IPS-NIHi11 (cell line): ENCODE data around the gene RBX1.
"Not testable (repeated sequence)": the region's sequence is repeated elsewhere in the genome, so short reads cannot be mapped to it uniquely, and the experiment has no call there.

ENCODE experiments used
- DNase-seq: peaks from one replicate; pipeline ENCODE4 v3.0.0; 2012; ENCODE audit warnings: mixed read lengths, low spot score

RBX1 gene

DNA sequence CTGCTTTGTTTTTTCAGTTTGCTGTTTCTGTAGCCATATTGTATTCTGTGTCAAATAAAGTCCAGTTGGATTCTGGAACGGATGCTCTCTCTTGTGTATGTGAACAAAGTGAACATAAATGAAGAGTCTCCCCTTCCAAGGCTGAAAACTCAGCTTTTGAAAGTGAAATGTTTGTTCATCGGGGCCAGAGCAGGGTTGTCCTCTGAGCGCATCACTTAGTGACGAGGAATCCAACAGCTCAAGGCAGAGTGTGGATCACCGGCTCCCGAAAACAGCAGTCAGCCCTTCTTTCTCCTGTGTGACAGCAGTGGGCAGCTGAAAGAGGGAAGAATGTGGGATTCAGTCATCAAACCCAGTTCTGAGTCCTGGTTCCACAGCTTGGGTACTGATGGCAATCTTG is 21.4 kb downstream of the RBX1 start:
- no peak for DNase-seq

DNA sequence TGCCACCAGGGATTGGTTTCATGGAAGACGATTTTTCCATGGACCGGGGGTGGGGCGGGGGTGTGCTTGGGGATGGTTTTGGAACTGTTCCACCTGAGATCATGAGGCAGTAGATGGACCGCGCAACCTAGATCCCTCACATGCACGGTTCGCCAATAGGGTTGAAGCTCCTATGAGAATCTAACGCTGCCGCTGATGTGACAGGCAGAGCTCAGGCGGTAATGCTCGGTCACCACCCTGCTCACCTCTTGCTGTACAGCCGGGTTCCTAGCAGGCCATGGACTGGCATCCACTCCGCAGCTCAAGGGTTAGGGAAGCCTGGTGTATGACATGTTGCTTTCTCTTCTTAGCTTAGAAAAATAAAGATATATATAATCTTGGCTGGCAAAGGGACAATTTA is 22.0 kb downstream of the RBX1 start:
- DNase-seq = no peak

DNA sequence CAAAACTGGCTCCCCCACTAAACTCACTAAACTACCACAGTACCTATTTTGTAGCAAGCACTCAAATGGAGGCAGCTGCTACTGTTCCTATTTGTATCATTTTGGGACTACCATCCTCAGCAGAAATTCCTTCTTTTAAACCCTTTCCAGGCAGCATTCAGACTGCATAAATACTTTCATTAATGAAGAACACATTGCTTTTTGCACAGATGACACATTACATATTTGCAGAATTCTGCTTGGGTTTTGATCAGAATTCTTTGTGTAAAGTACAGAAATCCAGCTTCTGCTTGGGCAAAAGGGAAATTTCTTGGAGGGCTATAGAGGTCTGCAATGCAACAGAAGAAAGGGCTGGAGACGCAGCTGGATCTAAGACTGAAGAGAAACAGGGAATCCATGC is 24.2 kb downstream of the RBX1 start:
- DNase-seq = no peak

DNA sequence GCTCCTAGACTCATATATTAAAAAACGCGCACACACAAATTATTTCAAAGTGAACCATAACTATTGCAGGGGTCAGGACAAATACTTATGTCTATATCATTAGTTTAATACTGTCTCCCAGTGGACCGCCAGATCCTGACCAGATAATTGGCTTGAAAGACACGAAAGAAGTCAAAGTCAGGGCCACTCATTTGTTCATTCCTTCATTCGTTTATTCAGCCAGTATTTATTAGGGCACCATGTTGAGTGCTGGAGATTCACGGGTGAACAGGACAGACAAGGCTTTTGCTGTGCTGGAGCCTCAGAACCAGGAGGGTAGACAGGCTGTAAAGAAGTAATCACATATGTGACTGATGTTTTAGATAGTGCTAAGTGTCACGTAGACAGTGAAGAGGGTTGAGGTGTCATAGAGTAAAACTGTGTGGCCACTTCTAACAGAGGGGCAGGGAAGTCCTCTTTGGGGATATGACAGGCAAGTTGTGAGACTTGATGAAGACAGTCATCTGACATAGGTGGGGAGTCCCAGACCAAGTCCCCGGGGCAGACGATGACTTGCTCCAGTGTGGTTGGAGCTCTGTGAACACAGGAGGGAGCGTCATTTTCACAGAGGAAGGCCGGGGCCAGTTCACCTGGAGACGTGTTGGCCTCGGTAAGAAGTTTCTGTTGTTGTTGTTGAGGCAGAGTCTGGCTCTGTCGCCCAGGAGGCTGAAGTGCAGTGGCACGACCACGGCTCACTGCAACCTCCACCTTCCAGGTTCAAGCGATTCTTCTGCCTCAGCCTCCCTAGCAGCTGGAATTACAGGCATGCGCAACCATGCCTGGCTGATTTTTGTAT is 25.9 kb downstream of the RBX1 start:
- no peak for DNase-seq

DNA sequence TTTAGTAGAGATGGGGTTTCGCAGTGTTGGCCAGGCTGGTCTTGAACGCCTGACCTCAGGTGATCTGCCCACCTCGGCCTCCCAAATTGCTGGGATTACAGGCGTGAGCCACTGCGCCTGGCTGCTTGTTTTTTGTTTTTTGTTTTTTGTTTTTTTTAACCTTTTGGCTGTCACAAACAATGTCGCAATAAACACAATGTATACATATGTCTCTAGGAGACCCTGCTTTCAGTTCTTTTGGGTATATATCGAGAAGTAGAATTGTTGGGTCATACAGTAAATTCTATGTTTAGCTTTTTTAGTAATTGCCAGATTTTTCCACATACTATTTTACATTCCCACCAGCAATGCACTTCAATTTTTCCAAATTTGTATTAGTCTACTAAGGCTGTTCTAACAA is 28.0 kb downstream of the RBX1 start:
- DNase-seq = no peak

DNA sequence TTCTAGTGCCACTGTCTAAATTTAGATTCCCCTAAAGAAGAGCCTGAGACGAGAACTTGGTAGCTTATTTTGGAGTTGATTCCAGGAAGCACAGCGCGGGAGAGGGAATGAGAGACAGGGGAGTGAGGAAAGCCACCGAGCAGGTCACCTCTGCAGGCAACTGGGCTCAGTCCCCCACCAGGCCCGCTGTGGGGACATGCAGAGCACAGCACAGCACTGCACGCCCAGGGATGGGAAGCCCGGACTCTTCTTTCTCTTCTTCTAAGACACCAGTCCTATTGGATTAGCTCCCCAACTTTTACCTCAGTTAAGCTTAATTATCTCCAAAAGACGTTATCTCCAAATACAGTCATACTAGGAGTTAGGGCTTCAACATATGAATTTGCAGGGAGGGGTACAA is 28.7 kb downstream of the RBX1 start:
- DNase-seq = no peak

DNA sequence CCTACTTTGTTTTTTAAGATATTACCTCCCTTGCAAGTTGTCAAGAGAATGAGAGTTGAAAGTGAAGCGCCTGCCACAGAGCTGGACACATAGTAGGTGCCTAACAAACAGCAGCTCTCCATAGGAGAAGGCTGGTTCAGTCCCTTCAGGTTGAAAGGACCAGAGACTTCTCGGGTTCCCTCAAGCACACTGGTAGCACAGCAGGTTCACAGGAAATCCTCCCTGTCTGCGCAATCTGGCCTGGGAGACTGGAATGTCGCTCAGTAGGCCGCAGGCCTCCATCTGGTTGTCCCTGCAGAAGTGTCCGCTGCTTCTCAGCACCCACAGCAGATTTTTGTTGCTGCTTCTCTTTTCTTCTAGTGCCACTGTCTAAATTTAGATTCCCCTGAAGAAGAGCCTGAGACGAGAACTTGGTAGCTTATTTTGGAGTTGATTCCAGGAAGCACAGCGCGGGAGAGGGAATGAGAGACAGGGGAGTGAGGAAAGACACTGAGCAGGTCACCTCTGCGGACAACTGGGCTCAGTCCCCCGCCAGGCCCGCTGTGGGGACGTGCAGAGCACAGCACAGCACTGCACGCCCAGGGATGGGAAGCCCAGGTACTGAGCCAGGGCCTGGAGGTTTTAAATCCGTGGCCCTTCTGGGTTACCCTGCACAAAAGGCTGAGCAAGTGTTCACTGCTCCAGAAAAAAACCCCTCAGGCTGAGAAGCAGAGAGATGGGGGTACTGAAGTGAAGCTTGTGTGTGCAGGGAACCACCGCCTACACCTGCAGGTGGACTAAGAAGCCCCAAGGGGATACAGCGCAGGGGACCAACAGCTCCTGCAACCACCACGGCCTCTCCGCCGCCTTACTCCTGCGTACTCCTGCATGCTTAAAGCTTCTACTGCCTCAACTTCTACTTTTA is 31.6 kb downstream of the RBX1 start:
- DNase-seq = no peak

DNA sequence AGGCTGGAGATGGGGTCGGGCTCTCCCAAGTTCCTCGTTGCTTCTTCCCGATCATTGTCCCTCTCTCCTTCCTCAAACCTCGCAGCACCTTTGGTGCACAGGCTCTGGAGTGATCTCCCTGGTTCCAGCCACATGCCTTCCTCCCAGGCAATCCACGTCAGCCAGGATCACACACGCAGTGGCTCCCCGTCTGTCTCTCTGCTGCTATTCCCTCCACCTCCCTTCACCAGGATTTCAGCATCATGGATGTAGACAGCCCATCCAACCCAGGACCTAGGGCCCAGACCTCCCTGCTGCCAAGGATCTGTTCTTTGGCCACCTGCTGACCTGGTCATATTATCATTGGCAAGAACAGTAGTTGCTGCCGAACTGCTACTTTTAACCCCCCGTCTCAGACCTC is 40.1 kb downstream of the RBX1 start:
- no peak for DNase-seq

DNA sequence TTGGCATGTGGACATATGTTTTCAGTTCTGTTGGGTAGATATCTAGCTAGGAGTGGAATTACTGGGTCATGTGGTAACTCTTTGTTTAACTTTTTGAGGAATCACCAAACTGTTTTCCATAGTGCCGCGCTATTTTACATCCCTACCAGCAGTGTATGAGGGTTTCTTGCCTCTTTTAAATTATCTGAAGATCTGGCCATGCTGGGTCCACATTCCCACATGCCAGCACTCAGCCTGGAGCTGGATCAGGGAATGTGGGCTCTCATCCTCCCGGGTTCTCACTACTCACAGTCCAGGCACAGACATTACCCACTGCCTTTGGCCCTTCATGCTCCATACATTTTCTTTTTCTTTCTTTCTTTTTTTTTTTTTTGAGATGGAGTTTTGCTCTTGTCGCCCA is 44.6 kb downstream of the RBX1 start:
- DNase-seq = no peak

DNA sequence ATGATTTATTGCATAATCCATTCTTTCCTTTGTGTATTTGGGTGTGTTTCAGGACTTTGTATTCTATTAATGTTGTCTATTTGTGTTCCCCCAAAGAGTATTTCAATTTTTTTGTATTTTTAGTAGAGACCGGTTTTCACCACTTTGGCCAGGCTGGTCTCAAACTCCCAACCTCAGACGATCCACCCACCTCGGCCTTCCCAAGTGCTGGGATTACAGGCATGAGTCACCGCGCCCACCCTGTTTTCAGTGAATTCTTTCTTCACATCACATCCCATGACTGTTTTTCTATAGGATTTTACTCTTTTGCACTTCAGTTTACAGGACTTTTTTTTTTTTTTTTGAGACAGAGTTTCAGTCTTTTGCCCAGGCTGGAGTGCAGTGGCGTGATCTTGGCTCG is 46.3 kb downstream of the RBX1 start:
- DNase-seq = no peak

DNA sequence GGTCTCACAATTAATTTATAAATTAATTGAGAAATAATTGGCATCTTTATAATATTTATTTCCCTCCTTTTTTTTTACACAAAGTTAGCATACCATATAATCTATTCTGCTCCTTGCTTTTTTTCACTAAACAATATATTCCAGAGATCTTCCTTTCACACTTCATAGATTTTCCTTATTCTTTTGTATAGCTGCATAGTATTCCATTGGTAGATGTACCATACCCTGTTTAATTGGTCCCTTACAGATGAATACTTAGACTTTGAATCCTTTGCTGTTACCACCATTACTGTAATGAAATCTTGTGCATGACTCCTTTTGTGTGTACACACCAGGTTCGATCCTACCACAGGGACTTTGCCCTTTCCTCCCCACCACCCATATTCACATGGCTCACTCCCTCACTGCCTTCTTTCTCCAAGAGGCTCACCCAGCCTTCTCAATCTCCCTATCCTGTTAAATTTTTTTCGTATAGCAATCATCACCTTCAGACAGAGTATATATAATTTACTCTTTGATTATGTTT is 48.9 kb downstream of the RBX1 start:
- DNase-seq = no peak

DNA sequence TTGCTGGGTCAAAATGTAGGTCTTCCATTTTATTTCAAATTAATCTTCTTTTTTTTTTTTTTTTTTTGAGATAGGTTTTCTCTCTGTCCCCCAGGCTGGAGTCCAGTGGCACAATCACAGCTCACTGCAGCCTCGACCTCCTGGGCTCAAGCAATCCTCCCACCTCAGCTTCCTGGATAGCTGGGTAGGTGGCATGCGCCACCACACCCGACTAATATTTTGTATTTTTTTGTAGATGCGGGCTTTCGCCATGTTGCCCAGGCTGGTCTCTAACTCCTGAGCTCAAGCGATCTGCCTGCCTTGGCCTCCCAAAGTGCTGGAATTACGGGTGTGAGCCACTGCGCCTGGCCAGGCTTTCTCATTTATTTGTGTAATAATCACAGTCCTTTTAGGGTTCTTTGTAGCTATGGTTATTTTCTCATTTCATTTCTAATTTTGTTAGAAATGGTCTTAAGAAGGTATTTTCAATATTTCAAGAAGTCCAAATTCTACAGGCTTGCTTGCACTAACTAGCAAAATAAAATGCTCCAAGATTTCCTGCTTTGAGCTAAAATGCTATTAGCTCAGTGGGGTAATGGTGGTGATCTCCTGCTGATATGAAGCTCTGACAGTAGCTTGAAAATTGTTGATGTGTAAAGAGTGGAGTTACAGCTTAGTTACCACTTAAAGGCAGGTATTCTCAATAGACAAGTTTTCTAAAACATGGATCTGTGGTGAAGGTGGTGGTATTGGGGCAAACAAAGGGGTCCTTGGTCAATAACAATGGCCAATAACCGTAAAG is 50.0 kb downstream of the RBX1 start:
- DNase-seq = no peak

DNA sequence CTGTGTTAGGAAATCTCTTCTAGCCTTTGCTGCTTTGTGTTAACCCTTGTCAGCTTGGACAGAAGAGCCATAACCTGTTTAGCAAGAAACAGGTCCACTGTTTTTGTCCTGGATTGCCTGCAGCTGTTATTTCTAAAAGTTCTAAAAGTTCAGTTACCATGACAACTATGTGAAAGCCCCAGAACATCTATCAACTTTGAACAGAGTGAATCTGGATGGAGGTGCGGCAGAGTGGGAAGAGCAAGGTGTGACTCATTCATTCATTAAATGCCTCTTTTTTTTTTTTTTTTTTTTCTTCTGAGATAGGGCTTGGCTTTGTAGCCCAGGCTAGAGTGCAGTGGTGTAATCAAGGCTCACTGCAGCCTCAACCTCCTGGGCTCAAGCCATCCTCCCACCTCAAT is 50.5 kb downstream of the RBX1 start:
- DNase-seq = no peak

DNA sequence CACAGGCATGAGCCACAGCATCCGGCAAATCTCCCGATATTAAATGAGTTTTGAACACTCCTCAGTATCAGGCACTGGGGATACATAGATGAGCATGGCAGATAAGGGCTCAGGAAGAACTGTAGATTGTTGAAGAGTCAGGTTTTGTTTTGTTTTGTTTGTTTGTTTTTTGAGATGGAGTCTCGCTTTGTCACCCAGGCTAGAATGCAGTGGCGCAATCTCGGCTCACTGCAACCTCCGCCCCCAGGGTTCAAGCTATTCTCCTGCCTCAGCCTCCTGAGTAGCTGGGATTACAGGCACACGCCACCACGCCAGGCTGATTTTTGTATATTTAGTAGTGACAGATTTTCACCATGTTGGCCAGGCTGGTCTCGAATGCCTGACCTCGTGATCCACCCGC is 51.2 kb downstream of the RBX1 start:
- DNase-seq = not testable (repeated sequence)

DNA sequence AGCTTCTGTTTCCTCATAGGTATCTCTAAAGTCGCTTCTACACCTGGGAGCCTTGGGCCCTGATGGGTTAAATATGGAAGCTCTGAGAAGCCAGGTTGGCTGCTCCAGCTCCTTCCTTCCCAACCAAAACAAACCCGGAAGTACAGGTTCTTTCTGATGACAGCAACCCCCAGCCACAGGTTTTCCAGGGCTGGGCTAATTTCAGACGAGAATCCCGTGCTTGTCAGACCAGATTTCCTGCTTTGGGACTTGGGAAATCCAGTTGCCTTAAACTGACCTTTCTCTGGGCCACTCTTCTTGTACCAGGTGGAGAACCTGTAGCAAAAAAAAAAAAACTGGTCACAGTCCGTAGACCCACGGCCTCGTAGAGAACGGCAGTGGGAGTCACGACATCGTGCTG is 51.9 kb downstream of the RBX1 start:
- DNase-seq = no peak

DNA sequence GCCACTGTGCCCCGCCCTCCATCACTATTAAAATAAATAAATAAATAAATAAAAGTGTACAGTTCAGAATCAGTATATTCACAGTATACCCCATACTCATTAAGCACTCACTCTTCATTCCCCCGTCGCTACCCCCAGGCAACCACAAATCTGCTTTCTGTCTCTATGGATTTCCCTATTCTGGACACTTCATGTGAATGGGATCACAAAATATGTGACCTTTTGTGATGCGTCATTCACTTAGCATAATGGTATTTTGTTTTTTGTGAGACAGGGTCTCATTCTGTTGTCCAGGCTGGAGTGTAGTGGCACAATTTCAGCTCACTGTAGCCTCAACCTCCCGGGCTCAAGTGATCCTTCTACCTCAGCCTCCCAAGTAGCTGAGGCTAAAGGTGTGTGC is 52.8 kb downstream of the RBX1 start:
- no peak for DNase-seq

DNA sequence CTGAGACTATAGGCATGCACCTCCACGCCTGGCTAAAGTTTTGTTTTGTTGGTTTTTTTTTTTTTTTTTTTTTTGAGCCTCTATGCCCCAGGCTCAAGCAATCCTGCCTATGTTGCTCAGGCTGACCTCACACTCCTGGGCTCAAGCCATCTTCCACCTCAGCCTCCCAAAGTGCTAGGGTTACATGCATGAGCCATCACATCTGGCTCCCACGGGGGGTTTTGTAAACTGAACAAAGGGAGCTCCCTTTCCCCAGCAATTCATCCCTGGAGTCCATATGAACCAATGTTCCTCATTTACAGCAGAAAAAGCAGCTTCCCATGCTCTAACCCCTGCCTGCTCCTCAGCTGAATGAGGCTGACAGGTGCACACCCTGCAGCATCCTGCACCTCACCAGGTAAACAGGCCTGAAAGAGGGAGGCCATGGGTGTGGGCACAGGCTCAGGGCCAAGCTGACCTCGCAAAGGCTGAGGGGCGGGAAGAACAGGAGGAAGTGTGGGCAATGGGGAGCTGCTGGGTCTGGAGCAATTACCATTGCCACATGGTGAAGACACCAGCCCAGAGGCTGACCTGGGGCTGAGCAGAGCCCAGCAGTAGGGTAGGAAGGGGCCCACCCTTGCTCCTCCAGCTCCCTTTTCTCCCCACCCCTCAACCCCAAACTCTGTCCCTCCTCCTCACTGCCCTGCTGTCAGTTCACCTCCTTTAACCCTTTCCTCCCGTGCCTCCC is 58.2 kb downstream of the RBX1 start:
- DNase-seq = no peak

DNA sequence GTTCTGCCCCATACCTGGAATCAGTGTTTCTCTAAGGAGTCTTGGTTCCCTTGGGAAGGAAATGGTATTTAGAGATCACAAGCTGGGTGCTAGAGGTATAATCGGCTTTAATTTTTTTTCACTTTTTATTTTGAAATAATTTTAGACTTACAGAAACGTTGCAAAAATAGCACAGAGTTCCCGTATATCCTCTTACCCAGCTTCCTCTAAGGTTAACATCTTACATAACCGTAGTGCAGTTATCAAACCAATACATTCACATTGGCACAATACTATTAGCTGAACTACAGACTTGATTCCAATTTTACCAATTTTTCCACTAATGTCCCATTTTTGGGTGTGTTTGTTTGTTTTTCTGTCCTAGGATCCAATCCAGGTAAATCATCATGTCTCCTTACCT is 63.8 kb downstream of the RBX1 start:
- no peak for DNase-seq

DNA sequence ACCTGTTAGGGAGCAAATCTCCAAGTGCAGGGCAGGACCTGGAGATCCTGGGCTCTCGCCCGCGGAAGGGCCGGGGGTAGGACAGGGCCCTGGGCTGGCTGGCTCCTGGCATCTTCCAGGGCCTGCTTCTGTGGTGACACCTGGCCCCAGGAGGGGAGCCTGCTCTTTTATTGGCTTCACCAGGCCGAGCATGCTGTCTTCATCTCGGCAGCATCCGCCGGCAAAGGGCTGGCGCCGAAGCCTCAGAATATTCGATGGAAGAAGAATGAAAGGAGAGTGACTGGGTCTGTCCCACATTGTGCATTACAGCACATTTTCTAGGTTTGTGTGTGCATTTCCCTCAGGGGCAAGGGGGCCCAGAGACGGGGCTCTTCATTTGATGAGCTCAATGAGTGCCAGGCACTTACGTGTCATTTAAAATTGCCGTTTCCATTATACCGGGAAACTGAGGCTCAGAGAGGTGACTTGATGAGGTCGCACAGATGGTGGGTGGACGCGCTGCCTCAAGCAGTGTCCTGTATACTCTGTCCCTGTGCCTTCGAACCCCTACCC is 70.0 kb downstream of the RBX1 start:
- DNase-seq = peak; percentile 39

DNA sequence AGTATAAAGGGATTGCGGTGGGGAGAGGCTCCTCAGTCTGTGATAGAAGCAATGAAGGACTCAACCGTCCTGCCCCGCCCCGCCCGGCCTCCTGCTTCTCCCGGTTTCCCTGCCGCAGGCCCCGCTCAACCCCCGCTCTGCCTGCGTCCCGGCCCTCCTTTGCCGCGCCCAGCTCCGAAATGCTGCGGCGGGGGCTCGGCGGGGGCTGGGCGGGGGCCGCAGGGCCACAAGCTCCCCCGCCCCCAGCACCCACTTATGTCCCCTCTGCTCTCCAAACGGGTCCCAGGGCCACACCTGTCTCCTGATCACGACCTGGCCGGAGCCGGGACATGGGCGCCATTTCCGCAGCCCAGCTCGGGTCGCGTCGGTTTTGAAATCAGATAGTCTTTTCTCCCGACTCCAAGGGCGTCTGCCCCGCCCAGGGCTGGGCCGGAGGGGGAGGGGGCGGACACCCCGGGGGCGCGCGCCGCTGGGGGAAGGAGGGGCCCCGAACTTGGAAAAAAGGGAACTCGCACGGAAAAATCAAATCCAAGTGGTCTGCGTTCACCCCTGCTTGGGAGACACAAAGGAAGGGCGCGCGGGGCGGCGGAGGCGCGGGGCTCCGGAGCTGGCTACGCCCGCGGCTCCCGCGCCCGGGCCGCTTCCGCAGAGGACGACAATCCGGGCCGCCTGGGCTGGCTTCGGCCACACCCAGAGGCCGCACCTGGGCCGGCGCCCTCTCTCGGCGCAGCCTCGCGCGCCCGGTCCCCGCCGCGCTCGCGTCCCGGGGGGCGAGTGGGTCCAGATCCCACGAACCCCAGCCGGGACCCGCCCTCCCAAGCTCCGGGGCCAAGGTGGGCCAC is 70.7 kb downstream of the RBX1 start:
- peak; percentile 76 for DNase-seq
